Sigmoid colon (tissue), 4 donors: ENCODE measurements around the gene SBK3.

ENCODE experiments used
- CTCF ChIP-seq, 4 experiments: fragments of 450-650 bp in 3 of 4; fragments of 200-600 bp in 1 of 4; IDR thresholded peaks; one replicate each; pipeline ENCODE4 v1.5.1; 2016 to 2019; ENCODE audit warnings: antibody characterized with exemption in 4 of 4, mild to moderate bottlenecking in 3 of 4, moderate library complexity in 2 of 4
- POLR2A ChIP-seq, 2 donors: fragments of 450-650 bp; IDR thresholded peaks; one replicate each; pipeline ENCODE4 v1.6.1; 2016; ENCODE audit warnings: antibody characterized with exemption in 2 of 2, mild to moderate bottlenecking in 2 of 2, moderate library complexity in 2 of 2
- POLR2AphosphoS5 ChIP-seq, 4 donors: sonication (generic); formaldehyde crosslinking; IDR thresholded peaks; one replicate each; pipeline ENCODE4 v1.6.1; 2017; ENCODE audit warnings: antibody characterized with exemption in 4 of 4

- TF ChIP-seq POLR2AphosphoS5 (IDR thresholded peaks at IDR 0.05) (no peak), CTCF (IDR thresholded peaks at IDR 0.05) (no peak), POLR2A (IDR thresholded peaks at IDR 0.05) (no peak)
Measured at GRCh38 chr19:55540619-55541018, 4.7 kb downstream of the SBK3 start.
